Measurements from ENCODE around the gene ZNF831.

ZNF831 gene

DNA sequence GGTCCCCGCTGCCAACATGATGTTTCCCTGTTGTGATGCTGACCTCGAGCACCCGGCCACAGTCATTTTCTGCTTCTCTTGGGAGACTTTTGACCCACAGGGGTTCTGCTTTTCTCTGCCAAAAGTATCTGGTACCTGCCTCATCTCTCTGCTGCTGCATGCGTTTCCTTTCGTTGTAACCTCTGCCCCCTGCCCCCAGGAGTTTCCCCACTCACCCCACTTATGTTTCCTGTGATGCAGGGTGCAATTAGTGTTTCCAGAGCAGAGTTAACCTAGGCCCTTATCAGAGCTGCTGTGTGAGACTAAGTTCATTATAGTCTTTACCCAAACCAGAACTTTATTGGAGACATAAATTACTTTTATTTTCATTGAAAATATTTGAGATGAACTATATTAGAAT lies 71.6 kb downstream of the ZNF831 start:
- H3K27ac ChIP-seq: no peak overlapping the region
- DNase-seq (ENCODE audit: low read depth, low spot score): no peak

DNA sequence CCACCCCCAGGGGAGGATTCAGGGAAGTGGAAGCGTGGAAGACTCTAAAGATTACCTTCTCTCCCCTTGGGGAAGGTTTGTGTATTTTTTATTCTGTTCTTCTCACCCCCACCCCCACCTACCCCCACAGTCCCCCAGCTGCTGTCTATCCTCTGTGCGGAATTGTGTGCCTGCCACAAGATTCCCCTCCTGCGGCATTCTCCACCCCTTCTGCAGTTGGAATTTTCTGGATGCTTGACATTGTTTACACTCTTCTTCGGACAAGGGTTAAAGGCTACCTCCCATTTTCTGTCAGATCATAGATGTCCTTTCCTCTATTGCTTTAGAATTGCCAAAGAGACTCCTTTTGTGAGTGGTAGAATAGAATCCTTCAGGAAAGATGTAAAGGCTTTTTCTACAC lies 76.4 kb downstream of the ZNF831 start:
- no peak overlapping the region for H3K27ac ChIP-seq
- DNase-seq (ENCODE audit: low read depth, low spot score): no peak

DNA sequence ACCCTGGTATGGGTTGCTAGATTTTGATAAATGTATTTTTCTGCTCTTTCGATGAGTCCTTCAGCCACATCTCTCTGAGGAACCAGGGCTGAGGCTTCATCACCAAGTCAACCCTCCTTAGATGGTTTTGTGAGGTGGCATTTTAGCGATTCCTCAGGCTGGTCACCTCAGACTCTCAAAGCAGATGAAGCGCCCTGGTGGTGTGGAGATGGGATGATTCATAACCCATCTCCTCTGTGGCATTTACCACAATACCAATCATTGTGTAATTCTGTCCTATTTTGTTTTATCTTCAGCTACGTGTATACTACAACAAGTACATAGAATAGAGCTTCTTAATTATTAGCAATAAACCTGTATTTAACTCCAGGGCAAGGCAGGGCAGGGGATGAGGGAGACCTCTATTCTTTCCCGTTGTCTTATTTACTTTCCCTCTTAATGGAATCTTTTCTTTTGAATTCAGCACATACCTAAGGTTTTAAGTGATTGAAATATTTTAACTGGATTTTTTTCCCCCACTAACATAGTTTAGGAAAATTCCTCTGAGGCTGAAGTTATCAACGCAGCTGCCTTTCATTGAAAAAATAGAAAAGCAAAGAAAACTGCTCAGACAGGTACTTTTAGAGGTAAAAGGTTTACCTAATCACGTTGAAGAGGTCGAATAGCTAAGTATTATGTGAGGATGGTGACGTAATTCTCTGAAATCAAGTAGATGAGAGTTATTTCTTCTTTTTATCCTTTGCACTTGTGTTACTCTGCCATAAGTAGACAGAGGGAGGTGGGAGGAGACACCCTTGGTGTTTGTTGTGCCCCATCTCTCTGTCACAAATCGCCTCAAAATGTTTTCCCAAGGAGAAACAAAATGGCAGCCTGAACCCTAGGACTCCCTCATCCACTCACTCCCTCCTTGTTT lies 79.3 kb downstream of the ZNF831 start:
- DNase-seq (ENCODE audit: low read depth, low spot score): no peak

DNA sequence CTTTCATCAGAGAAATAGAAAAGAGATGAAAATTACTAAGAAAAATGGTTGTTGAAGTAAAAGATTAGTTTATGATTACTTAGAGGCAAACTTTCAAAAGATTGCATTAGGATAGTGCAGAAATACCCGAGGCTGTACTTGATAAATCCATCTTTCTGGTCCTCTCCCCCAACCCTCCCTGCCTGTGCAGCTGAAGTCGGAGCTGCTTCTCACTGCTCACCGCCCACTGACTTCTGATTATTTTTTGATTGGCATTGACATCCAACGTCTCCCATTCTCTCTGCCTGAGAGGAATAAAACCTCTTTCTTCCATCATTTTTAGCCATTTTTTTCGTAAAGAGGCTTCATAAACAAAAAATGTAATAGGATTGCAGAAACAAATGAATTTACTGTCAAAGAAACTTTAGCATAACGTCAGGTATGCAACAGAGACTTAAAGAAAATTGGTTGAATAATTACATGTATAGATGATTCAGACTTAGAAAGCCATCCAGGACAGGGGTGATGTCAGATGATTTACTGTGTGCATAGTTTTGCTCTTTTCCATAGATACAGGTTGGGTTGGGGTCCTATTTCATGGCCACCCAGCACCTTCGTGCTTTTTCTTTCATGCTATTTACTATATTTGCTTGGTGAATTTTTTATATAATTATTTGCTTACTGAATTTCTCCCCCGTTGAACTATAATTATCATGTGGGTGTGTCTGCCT lies 83.2 kb downstream of the ZNF831 start:
- DNase-seq (ENCODE audit: low read depth, low spot score): no peak

More for the DNA sequence above, 79.3 kb downstream of the ZNF831 start:
- no peak overlapping the region for H3K27ac ChIP-seq

DNA sequence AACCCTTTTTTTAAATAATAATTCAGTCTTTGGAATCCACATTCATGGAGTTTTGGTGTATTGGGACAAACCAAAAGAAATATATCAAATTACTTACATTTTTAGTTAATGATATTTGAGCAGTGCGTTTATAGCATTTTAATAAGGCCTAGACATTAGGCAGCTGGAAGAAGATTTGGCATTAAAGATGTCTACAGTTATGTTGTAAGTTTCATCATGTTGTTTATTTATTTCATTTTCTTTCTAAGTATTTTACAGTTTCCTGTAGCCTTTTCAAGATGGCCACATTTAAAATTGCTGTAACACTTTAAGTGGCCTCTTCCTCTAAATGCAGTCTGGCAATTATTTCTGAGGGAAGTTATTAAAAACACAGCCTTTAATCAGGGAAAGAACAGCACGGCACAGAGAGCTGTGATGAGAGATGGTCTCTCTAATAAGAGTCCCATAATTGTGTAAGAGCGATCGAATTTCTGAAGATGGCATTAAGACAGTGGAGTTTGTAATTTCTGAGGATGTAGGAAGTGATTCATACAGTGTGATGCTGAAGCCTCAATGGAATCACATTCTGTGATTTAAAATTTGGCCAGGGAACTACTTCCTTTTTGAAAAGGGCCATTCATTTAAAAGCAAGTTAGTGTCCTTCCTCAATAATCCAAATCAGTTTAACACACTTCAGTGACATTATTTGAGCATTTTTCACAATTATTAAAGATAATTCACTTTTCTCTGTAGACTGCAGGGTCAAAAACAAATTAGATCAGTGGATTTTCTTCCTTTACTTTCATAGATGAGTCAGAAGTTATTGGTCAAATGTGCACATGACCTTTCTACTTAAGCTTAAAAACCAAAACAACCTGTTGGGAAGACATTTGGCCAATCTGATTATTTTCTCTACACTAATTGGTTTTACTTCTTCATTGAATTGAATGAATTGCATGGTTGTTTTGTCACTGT lies 84.4 kb downstream of the ZNF831 start:
- no peak for DNase-seq (ENCODE audit: low read depth, low spot score)
- no peak overlapping the region for H3K27ac ChIP-seq

More for the DNA sequence above, 83.2 kb downstream of the ZNF831 start:
- H3K27ac ChIP-seq: no peak overlapping the region

DNA sequence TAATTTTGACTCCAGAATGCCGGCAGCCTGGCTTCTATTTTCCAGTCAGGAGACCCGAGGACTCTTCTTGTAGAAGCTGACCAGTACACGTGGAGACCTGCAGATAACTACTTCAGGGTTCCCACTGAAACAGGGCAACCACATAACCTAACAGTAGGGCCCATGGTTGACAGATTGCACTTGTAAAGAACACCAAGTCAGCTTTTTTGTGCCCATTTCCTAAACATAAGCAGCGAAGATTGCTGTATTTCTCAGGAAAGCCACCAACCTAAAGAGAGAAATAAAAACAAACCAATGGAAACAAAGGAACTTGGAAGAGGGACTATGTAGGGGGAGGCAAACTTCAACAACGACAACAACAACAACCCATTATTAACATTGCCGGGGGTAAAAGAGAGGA lies 86.7 kb downstream of the ZNF831 start:
- H3K27ac ChIP-seq: no peak overlapping the region
- no peak for DNase-seq (ENCODE audit: low read depth, low spot score)

DNA sequence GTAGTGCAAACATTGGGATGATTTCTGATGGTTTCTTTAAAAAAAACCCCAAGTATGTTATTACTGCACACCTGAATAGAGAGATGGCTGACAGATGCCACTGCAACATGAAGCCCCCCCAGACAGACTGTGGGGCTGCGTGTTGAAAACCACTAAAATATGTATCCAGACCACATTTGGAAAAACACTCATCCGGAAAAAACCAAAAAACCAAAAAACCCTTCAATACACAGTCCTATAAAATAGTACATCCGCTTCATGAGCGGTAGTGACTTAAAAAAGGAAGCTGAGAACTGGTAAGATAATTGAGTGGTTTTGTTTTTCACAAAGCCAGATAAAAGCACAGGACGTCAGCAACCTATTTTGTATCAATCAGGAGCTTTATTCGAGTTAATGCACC lies 89.7 kb downstream of the ZNF831 start:
- H3K27ac ChIP-seq: no peak overlapping the region
- no peak for DNase-seq (ENCODE audit: low read depth, low spot score)

DNA sequence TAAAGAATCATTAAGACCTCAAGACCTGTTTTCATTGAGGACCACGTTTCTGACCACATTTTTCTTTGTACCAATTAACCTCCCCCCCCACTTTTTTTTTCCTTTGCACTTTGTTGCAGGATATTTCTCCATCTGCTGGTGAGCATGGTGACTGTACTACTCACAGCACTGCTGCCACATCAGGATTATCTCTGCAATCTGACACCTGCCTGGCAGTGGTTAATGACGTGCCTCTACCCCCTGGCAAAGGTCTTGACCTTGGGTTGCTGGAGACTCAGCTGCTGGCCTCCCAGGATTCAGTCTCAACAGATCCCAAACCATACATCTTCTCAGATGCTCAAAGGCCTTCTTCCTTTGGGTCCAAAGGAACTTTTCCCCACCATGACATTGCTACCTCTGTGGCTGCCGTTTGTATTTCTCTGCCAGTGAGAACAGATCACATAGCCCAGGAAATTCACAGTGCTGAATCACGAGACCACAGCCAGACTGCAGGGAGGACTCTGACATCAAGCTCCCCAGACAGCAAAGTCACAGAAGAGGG lies 90.2 kb downstream of the ZNF831 start:
- DNase-seq (ENCODE audit: low read depth, low spot score): no peak
- H3K27ac ChIP-seq: no peak overlapping the region

DNA sequence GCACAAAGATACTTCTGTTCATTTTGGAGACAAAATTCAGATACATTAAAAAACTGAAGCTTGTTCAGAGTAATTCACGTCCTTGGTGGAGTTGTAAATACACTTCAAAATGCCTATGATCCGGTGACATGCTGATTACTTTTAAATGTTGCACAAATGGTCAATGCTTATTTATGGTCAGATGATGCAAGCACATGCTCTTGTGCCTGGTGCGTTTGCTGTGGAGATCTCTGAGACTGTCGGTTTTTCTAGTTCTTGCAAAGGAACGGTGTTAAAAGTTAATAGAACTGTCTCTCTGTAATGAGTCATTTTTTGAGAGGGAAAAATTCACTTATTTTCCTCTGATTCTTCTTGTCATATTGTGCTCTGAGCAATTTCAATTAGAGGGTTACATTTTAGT lies 91.6 kb downstream of the ZNF831 start:
- DNase-seq (ENCODE audit: low read depth, low spot score): no peak

DNA sequence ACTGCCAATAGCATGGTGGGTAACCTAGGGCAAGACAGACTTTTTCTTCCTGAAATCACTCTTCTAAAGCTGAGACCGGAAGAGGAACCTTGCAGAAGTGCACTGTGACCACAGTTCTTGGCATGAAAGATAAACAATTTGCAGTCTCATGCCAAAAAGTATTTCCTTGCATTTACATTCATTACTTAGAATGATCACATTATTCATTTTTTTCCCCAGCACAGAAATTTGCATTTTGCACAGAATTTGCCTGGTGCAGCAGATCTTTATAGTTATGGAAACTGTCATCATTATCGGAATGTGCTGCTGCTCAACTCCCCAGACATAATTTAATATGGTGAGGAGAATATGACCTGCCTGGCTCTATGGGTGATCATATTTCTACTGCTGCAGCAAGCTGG lies 94.6 kb downstream of the ZNF831 start:
- no peak for DNase-seq (ENCODE audit: low read depth, low spot score)
- H3K27ac ChIP-seq: no peak overlapping the region

More for the DNA sequence above, 91.6 kb downstream of the ZNF831 start:
- no peak overlapping the region for H3K27ac ChIP-seq

DNA sequence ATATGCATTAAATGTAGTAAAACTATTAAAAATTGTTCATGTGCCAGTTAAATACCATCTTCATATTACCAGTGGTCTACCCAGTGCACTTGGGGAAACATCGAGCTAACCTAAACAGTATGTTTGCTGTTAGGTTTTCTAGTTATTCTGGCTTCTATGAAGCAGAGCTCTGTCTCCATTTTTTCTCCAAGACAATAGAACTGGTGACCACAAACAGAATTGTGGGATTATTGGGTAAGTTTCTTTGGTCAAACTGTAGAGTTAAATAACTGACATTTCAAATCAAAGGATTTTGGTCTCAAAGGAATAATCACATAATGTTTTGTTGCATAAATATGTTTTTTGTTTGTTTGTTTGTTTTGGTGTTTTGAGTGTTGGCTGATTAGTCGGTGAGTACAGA lies 96.3 kb downstream of the ZNF831 start:
- H3K27ac ChIP-seq: no peak overlapping the region
- DNase-seq (ENCODE audit: low read depth, low spot score): no peak

DNA sequence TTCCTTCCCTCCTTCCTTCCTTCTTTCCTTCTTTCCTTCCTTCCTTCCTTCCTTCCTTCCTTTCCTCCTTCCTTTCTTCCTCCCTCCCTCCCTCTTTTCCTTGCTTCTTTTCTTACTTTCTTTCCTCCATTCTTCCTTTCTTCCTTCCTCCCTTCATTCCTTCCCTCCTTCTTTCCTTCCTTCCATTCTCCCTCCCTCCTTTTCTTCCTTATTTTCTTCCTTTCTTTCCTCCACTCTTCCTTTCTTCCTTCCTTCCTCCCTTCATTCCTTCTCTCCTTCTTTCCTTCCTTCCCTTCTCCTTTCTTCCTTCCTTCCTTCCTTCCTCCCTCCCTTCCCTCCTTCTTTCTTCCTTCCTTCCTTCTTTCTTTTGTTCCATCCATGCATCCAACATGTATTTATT lies 101.7 kb downstream of the ZNF831 start:
- no peak overlapping the region for H3K27ac ChIP-seq
- DNase-seq (ENCODE audit: low read depth, low spot score): no peak

DNA sequence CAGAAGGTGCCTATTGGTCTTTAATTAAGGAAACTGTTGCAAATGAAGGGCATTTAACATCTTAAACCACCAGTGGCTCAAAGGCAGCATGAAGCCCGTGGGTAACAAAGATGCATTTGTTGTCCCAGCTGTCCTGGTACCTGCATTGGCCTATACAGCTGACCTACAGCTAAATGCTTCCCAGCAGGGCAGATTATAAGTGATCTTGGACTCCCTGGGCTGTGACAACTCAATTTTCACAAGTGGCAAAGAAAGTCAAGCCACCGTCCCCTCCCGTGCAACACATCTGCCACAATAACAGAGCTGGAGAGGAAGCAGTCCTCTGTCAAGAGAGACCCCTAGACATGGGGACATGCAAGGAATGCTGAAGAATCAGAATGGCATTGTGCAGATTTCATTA lies 105.2 kb downstream of the ZNF831 start:
- no peak for DNase-seq (ENCODE audit: low read depth, low spot score)
- H3K27ac ChIP-seq: no peak overlapping the region

DNA sequence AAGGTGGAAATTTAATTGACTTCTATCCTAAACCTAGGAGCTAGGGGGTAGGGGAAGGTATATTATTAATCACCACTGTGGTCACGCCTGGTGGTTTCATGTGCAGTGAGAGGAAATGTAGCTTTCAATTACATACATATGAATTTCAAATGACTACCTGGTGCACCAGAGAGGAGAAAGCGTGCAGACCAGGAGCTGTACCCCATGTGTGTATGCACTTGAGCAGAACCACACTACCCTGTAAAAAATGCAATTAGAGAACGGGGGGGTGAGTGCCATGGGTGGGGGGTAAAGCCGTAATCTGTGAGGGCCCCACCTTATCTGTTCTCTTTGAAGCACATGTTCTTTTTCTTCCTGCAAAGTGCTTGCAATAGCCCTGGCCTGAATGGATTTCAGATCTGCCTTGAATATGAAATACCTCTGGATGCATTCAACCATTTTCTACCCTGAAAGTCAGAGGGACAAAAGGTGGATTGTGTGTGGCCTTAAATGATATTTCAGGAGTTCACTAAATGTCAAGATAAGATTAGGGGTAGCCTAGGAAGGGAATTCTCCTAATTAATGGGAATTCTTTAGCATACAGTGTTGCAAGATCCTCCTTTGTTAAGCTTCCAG lies 105.9 kb downstream of the ZNF831 start:
- H3K27ac ChIP-seq: no peak overlapping the region
- no peak for DNase-seq (ENCODE audit: low read depth, low spot score)

DNA sequence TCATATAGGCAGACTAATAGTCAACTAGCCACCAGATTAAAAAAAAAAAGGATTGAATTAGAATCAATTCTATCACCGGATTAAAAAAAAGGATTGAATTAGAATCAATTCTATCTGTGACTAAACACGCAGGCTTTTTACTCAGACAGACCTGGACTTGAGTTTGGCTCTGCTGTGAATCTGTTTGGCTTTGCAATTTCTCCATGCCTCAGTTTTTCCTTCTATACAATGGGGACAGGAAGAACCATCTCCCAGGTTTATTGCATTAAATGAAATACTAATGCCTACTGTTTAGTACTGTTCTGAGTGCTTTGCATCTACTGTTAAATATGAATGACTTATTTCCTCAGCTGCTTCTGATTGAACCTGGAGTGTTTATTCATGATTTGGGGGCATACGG lies 106.8 kb downstream of the ZNF831 start:
- DNase-seq (ENCODE audit: low read depth, low spot score): no peak
- no peak overlapping the region for H3K27ac ChIP-seq

DNA sequence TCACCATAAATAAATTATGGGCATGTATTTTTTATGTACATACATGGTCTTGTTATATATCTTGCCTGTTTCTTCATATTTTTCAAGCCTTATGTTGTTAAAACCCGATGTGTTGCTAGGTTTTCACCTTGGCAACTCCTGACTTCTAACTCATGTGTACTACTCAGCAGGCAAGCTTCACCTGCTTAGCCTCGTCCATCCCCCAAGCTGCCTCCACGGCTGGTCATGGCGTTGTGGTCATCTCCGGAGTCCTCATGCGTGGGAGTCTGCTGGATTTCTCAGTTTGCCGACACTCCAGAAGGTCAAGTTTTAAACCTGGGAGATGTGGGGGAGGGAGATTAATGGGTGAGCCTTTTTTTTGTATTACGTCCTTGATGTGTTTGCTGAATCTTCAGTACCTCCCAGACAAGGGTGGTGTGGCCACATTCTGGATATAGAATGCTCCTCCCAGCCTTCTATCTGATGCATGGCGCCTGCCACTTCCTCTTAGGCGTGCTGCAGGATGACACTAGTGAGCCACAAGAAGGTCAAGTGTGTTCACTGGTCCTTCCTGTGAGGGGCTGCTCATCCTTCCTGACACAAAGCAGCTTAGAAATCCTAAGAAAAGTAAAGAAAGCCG lies 110.2 kb downstream of the ZNF831 start:
- no peak for DNase-seq (ENCODE audit: low read depth, low spot score)
- no peak overlapping the region for H3K27ac ChIP-seq

DNA sequence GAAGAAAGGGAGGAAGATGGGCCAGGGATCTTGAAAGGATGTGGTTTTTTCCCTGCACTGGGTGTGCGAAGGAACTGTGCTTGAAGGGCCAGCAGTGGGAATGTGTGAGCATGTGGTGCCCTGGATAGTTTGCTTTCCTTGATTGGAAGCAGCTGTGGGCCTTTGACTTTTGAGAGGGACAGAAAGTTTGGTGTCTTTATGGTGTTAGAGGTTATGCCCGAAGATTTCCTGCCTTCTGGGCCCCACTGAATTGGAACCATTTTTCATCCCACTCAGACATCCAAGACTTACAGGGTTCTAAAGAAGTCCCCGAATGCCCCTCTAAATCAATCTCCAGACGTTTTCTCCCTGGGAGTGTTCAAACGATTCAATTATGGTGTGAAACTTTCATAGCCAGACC lies 113.3 kb downstream of the ZNF831 start:
- DNase-seq (ENCODE audit: low read depth, low spot score): no peak
- no peak overlapping the region for H3K27ac ChIP-seq

DNA sequence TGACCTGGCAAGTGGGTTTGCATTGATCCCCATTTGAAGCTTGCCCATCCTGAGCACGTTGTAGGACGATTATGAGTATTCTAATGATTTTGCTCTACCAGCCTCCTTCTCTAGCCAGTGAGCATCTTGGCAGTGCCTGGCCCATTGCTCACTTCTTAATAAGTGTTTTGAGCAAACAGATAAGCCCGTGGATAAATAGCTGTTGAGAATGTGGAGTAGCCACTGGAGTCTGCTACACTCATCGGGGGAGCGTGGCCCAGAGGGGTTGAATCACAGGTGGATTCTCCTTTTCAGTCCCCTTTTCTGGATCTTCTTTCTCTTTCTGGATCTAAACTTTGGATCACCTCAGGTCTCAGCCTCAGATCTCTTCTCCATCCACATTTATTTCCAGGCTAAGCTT lies 120.8 kb downstream of the ZNF831 start:
- DNase-seq (ENCODE audit: low read depth, low spot score): no peak

DNA sequence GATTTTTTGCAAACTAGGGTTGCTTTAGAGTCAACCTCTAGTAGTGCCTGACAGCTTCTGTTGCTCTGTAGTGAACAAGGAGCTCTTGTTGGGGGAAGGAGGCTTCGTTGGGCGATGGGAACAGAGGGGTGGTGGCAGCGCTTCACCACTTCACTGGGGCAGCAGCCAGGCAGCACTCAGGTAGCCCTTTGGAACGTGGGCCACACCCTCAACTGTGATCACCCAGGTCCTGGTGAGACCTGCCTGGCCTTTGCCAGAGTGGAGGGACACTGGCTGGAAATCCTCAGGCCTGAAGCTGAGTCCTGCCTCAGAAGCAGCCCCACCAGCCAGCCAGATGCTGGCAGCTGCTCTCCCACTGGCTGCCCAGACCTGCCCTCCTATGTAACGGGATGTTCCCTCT lies 126.4 kb downstream of the ZNF831 start:
- DNase-seq (ENCODE audit: low read depth, low spot score): no peak
- H3K27ac ChIP-seq: no peak overlapping the region

More for the DNA sequence above, 120.8 kb downstream of the ZNF831 start:
- no peak overlapping the region for H3K27ac ChIP-seq
